B cell (primary cell): ENCODE data around the gene GNB1. TPM values are rescaled to one million over a fixed set of nuclear protein-coding genes. Genes with fewer than 3 reads are reported as not detected.
"Not testable (repeated sequence)": the region's sequence is repeated elsewhere in the genome, so short reads cannot be mapped to it uniquely, and the experiment has no call there.

Source experiments
- ATAC-seq: fragments of 200-7000 bp; cut with Tn5 transposase; one replicate; pipeline ENCODE4 v1.10.0; 2021; ENCODE audit warnings: low read depth, mild to moderate bottlenecking, moderate number of reproducible peaks, moderate library complexity
- CTCF ChIA-PET: fragments of 350-600 bp; sonication (Branson Sonifier 250); formaldehyde crosslinking; loops from one replicate; lab custom pipeline; 2021; ENCODE audit warnings: antibody characterized with exemption, inconsistent platforms; lab: Charles Lee
- POLR2A ChIA-PET: fragments of 350-600 bp; sonication (Branson Sonifier 250); formaldehyde crosslinking; loops from one replicate; lab custom pipeline; 2021; ENCODE audit warnings: antibody characterized with exemption; lab: Charles Lee
- DNase-seq: peaks from one replicate; pipeline ENCODE4 v3.0.0; 2013
- H2AFZ ChIP-seq: 2 replicates; pipeline ENCODE4 v1.6.1; 2012; ENCODE audit warnings: mild to moderate bottlenecking, low read depth, low read length; ENCODE audit not compliant: insufficient read depth, poor library complexity, severe bottlenecking
- H3K27ac ChIP-seq, 2 donors: 1 replicate in 1 of 2; 2 replicates in 1 of 2; pipeline ENCODE4 v1.5.1; 2012 to 2013; ENCODE audit warnings: low read length in 2 of 2, mild to moderate bottlenecking in 2 of 2, moderate library complexity in 1 of 2
- H3K27me3 ChIP-seq, 4 experiments: fragments of 200-600 bp in 1 of 4; sonication (generic) in 1 of 4; replicated peaks in 1 of 4; 1 replicate in 2 of 4; 2 replicates in 2 of 4; pipeline versions ENCODE4 v1.6.1 to v1.7.0; 2013 to 2016; ENCODE audit warnings: low read length in 3 of 4, mild to moderate bottlenecking in 2 of 4, mixed read lengths in 1 of 4, moderate library complexity in 1 of 4; ENCODE audit not compliant: insufficient read depth in 4 of 4, control insufficient read depth in 3 of 4; ENCODE audit errors: control extremely low read depth in 1 of 4
- H3K36me3 ChIP-seq, 2 experiments: replicated peaks in 1 of 2; 1 replicate in 1 of 2; 2 replicates in 1 of 2; pipeline versions ENCODE4 v1.6.1 to v1.7.1; 2013; ENCODE audit warnings: low read length in 1 of 2; ENCODE audit not compliant: insufficient read depth in 2 of 2, control insufficient read depth in 1 of 2; ENCODE audit errors: control extremely low read depth in 1 of 2, extremely low read depth in 1 of 2
- H3K4me1 ChIP-seq, 2 donors: fragments of 200-600 bp in 1 of 2; sonication (generic) in 1 of 2; 1 replicate in 1 of 2; 2 replicates in 1 of 2; pipeline versions ENCODE4 v1.5.1 to v1.6.1; 2013 to 2017; ENCODE audit warnings: low read length in 2 of 2; ENCODE audit not compliant: control insufficient read depth in 2 of 2, insufficient read depth in 2 of 2
- H3K4me2 ChIP-seq: replicated peaks from 2 replicates; pipeline ENCODE3; 2012; ENCODE audit warnings: mild to moderate bottlenecking, low read depth, low read length; ENCODE audit not compliant: poor library complexity, severe bottlenecking
- H3K4me3 ChIP-seq, 5 experiments: fragments of 200-600 bp in 1 of 5; sonication (generic) in 1 of 5; 1 replicate in 3 of 5; 2 replicates in 2 of 5; pipeline versions ENCODE4 v1.5.1 to v1.7.0; 2011 to 2016; ENCODE audit warnings: low read length in 4 of 5, mild to moderate bottlenecking in 4 of 5, low read depth in 2 of 5, control low read depth in 1 of 5, moderate library complexity in 1 of 5; ENCODE audit not compliant: insufficient read depth in 1 of 5; ENCODE audit errors: control extremely low read depth in 1 of 5, extremely low read depth in 1 of 5
- H3K79me2 ChIP-seq: fragments of 200-600 bp; sonication (generic); one replicate; pipeline ENCODE4 v1.6.0; 2016; ENCODE audit warnings: low read length; ENCODE audit not compliant: control insufficient read depth, insufficient read depth
- H3K9ac ChIP-seq: fragments of 200-600 bp; sonication (generic); 2 replicates; pipeline ENCODE4 v1.6.1; 2017; ENCODE audit warnings: mild to moderate bottlenecking, low read length, moderate library complexity
- H3K9me3 ChIP-seq, 3 donors: one replicate each; pipeline versions ENCODE4 v1.6.1 to v1.7.1; 2013; ENCODE audit warnings: low read length in 2 of 3; ENCODE audit not compliant: control insufficient read depth in 2 of 3, insufficient read depth in 1 of 3; ENCODE audit errors: control extremely low read depth in 1 of 3
- H4K20me1 ChIP-seq: 2 replicates; pipeline ENCODE4 v1.6.0; 2012; ENCODE audit warnings: mild to moderate bottlenecking, low read length; ENCODE audit not compliant: insufficient read depth, control insufficient read depth, poor library complexity, severe bottlenecking
- H3K27ac Mint-ChIP-seq: one replicate; pipeline ENCODE4 v1.8.0; 2021; ENCODE audit warnings: mixed read lengths
- H3K27me3 Mint-ChIP-seq: one replicate; pipeline ENCODE4 v1.8.0; 2021; ENCODE audit warnings: mixed read lengths
- H3K4me1 Mint-ChIP-seq: one replicate; pipeline ENCODE4 v1.8.0; 2021; ENCODE audit warnings: mixed read lengths
- H3K4me3 Mint-ChIP-seq: one replicate; pipeline ENCODE4 v1.8.0; 2021; ENCODE audit warnings: mixed read lengths
- H3K9me3 Mint-ChIP-seq: one replicate; pipeline ENCODE4 v1.8.0; 2022; ENCODE audit warnings: mixed read lengths; ENCODE audit not compliant: insufficient read depth
- EZH2 ChIP-seq: IDR thresholded peaks from 2 replicates; pipeline ENCODE4 v1.6.1; 2012; ENCODE audit warnings: borderline replicate concordance, low read depth, mild to moderate bottlenecking, moderate library complexity, low read length; ENCODE audit not compliant: insufficient read depth, poor library complexity, severe bottlenecking
- WGBS: methylation state at CpG from one replicate; pipeline ENCODE4 v1.1.5; 2013; ENCODE audit warnings: missing lambda C conversion rate; ENCODE audit not compliant: insufficient coverage; 5-methylcytosine and 5-hydroxymethylcytosine counted together
- intact Hi-C: fragments of 100-400 bp; cut with micrococcal nuclease; formaldehyde crosslinking; loops from one replicate; pipeline ENCODE4 v1.10.0; 2022
- polyA plus RNA-seq: library from polyadenylated mRNA; depleted of rRNA; stranded (reverse); fragments of >200 nt; gene quantifications from 2 replicates; pipeline ENCODE4 v1.2.3, GENCODE V29; 2012
- total RNA-seq, 2 donors: library from RNA; stranded (reverse); fragments of 120-200 nt in 1 of 2; gene quantifications; 1 replicate in 1 of 2; 2 replicates in 1 of 2; pipeline versions ENCODE4 v1.2.3 to v1.2.4, GENCODE V29; 2013 to 2022
- TF ChIP-seq, protein P1 (sequence below): fragments of 200-600 bp; IDR thresholded peaks from one replicate; pipeline ENCODE4 v1.8.0; 2022; ENCODE audit warnings: antibody characterized with exemption, mild to moderate bottlenecking

Gene GNB1
- total and polyA plus RNA-seq, 2 donors (not counting 1 experiment from before 2014, with no cell fraction given) = 249 to 269 TPM

DNA sequence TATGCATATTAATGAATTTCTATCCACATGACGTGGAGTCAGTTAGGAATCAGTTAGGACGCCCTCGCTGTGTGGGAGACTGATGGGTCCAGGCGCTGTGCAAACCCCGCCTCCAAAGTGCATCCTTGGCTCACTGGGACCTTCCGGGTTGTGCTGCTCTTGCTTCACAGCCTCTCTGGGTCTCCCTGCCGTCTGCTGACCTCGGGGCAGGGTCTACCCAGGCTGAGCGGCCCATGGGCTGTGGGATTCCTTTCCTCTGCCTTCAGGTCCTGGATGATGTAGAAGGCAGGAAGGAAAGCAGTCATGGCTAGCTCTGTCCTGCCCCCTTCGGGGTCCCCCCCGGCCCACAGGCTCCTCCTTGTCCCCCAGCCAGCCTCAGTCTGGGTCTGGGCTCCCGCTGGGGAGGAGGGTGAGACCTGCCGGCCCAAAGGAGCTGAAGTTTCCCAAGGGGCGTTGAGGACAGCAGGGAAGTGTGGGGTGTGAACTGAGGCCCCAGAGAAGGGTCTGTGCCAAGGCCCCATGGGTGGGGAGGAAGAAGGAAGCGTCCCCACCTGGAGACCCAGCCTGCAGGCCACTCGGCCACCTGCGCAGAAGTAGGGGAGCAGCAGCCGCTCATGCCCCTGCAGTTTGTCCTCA lies 142.1 kb downstream of the GNB1 start:
- no peak for DNase-seq
- peaks cover 5% of the 10 kb centered on the region for H3K4me1 Mint-ChIP-seq
- H3K27ac Mint-ChIP-seq = peak overlapping the region; percentile 71

DNA sequence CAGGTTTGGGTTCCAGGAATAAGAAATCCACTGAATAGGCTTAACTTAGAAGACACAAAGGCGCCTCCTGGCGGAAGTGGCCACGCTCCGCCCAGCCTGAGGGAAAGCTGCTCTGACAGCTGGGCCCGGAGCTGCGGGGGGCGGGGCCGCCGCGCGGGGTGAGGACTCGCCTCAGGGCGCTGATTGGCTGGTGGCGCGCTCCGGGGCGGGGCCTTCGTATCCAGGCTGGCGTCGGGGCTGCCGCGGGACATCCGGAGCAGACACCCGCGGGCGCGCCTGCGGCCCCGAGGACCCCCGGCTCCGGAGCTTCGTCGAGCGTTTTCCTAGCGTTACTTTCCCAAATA lies 144.3 kb downstream of the GNB1 start:
- intact Hi-C loops, H3K79me2 ChIP-seq, H4K20me1 ChIP-seq, H3K4me2 ChIP-seq, H2AFZ ChIP-seq, H3K27me3 Mint-ChIP-seq, H3K4me1 Mint-ChIP-seq, H3K27me3 ChIP-seq, H3K36me3 ChIP-seq, H3K9me3 Mint-ChIP-seq, H3K9me3 ChIP-seq, DNase-seq, H3K27ac Mint-ChIP-seq, H3K4me1 ChIP-seq, CTCF ChIA-PET: not testable (repeated sequence)
- H3K27ac ChIP-seq = peak overlapping the region; percentile 80 to 90
- H3K4me3 ChIP-seq = peak overlapping the region in 2 of 5 experiments; percentile 37 to 57
- POLR2A ChIA-PET = interaction anchor here (0.6 to 0.7 kb wide), 4 partner anchors 20 to 131 kb away, joined by 3 to 5 read pairs (median 4); partner anchors contain the start of gene MIB2
- peak overlapping the region; percentile 69 for H3K4me3 Mint-ChIP-seq
- ATAC-seq = peak; percentile 78
- peak overlapping the region; percentile 58 for H3K9ac ChIP-seq
- no CpG with 5 or more reads among the region's 35 CpGs for WGBS

More for the DNA sequence above, 142.1 kb downstream of the GNB1 start:
- Histone ChIP-seq H3K27me3 (no peaks in the 10 kb centered on the region), H3K4me3 (no peak overlapping the region), H3K9me3 (no peaks in the 10 kb centered on the region), H3K4me1 (no peaks in the 10 kb centered on the region), H3K27ac (no peak overlapping the region), H4K20me1 (peaks cover 11% of the 10 kb centered on the region), H3K9ac (no peak overlapping the region), H3K4me2 (no peak overlapping the region), H3K79me2 (no peaks in the 10 kb centered on the region), H3K36me3 (peaks cover 0 to 14% of the 10 kb centered on the region in 2 experiments), H2AFZ (no peak overlapping the region)
- intact Hi-C loops = no loop called here
- peak overlapping the region; percentile 50 for H3K4me3 Mint-ChIP-seq
- ChIA-PET CTCF (no interaction called here), POLR2A (no interaction called here)
- ATAC-seq = no peak
- no peaks in the 10 kb centered on the region for H3K9me3 Mint-ChIP-seq
- WGBS = 87% methylated on average over 12 of the region's 18 CpGs
- no peaks in the 10 kb centered on the region for H3K27me3 Mint-ChIP-seq
- TF ChIP-seq EZH2 = no peak
- TF ChIP-seq, protein P1, sequence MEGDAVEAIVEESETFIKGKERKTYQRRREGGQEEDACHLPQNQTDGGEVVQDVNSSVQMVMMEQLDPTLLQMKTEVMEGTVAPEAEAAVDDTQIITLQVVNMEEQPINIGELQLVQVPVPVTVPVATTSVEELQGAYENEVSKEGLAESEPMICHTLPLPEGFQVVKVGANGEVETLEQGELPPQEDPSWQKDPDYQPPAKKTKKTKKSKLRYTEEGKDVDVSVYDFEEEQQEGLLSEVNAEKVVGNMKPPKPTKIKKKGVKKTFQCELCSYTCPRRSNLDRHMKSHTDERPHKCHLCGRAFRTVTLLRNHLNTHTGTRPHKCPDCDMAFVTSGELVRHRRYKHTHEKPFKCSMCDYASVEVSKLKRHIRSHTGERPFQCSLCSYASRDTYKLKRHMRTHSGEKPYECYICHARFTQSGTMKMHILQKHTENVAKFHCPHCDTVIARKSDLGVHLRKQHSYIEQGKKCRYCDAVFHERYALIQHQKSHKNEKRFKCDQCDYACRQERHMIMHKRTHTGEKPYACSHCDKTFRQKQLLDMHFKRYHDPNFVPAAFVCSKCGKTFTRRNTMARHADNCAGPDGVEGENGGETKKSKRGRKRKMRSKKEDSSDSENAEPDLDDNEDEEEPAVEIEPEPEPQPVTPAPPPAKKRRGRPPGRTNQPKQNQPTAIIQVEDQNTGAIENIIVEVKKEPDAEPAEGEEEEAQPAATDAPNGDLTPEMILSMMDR = no peak

DNA sequence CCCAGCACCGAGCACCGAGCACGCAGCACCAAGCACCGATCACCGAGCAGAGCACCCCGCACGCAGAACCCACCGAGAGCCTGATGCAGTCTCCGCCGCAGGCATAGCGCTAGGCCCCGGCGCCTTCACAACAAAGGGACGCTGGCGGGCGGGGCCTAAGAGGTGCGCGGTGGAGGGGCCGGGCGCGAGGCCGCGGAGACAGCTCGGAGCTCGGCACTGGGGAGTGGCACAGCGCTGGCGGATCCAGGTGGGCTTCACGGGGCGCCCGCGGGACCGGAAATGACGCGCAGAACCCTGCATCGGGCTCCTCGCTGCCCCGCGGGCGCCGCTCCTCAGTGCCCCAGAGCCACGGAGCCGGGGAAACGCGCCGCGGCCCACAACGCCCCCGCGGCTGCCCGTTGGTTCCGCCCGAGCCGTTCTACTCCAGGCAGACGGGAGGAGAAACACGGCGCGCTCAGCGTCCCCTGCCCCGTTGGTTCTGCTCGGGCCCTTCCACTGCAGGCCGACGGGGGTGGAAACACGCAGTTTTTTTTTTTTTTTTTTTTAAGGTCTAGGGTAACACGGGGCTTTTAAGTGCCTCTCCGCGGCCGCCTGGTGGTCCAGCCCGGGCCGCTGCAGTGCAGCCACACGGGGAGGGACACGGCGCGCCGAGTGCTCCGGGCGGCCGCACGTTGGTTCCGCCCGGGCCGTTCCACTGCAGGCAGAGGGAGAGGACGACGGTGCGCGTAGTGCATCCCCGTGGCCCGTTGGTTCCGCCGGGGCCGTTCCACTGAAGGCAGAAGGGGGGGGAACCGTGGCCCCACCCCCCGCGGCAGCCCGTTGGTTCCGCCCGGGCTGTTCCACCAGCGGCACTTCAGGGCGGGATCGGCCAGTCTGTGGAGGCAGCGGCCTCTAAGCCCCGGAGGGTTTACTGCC lies 145.0 kb downstream of the GNB1 start:
- H3K4me1 ChIP-seq, H3K27me3 Mint-ChIP-seq, H3K9me3 Mint-ChIP-seq, H2AFZ ChIP-seq, H3K79me2 ChIP-seq, H4K20me1 ChIP-seq, H3K36me3 ChIP-seq, H3K9me3 ChIP-seq, CTCF ChIA-PET, H3K27me3 ChIP-seq, intact Hi-C loops, H3K4me2 ChIP-seq, H3K4me1 Mint-ChIP-seq: not testable (repeated sequence)
- POLR2A ChIA-PET = interaction anchor here (0.6 to 0.7 kb wide), 4 partner anchors 21 to 131 kb away, joined by 3 to 5 read pairs (median 4); partner anchors contain the start of gene MIB2
- H3K9ac ChIP-seq = peak overlapping the region; percentile 58
- H3K27ac ChIP-seq = peak overlapping the region; percentile 80 to 90
- peak overlapping the region; percentile 69 for H3K4me3 Mint-ChIP-seq
- peak; percentile 76 for ATAC-seq
- peak; percentile 92 for DNase-seq
- H3K27ac Mint-ChIP-seq = peak overlapping the region; percentile 86
- WGBS = 0% methylated on average over 25 of the region's 101 CpGs
- peak overlapping the region in 3 of 5 experiments; percentile 36 to 57 (median 37) for H3K4me3 ChIP-seq
